Gastrocnemius medialis (tissue), 4 donors: ENCODE data around the gene CRK.

Experiments
- POLR2A ChIP-seq, 2 donors: fragments of 450-650 bp; IDR thresholded peaks; one replicate each; pipeline ENCODE4 v1.6.1; 2017; ENCODE audit warnings: antibody characterized with exemption in 2 of 2, mild to moderate bottlenecking in 2 of 2, moderate library complexity in 2 of 2
- TF ChIP-seq, protein P1 (sequence below), 5 experiments: fragments of 450-650 bp in 3 of 5; fragments of 200-600 bp in 2 of 5; sonication (generic) in 2 of 5; IDR thresholded peaks in 4 of 5; conservative IDR thresholded peaks in 1 of 5; 1 replicate in 4 of 5; 2 replicates in 1 of 5; pipeline ENCODE4 v1.5.1; 2016 to 2019; ENCODE audit warnings: antibody characterized with exemption in 5 of 5, mild to moderate bottlenecking in 3 of 5, moderate library complexity in 3 of 5

DNA sequence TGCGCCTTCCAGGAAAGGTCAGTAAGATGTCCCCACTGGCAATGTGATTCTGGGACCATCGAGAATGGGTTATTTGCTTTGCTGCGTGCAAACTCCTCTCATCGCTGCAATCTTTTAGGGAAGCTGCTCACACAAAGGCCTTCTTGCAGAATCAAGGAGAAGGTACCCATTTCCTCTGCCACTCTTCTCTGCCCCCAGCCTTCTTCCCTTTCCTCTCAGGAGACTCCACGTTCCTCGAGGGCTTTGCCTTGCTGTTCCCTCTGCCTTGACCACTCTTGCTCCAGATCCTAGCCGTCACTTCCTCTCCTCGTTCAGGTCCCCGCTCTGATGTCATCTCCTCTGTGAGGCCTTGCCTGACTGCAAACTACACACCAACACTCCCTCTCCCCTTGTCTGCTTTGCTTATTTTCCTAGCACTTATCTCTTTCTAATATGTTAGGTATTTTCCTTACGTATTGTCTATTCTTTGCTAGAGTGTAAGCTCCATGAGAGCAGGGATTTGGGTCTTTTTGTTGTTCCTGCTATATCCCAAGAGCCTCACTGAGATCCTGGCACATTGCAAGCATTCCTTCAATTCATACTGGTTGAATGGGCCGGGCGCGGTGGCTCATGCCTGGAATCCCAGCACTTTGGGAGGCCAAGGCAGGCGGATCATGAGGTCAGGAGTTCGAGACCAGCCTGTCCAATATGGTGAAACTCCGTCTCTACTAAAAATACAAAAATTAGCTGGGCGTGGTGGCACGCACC lies 5.3 kb upstream of the CRK start:
- TF ChIP-seq, protein P1, sequence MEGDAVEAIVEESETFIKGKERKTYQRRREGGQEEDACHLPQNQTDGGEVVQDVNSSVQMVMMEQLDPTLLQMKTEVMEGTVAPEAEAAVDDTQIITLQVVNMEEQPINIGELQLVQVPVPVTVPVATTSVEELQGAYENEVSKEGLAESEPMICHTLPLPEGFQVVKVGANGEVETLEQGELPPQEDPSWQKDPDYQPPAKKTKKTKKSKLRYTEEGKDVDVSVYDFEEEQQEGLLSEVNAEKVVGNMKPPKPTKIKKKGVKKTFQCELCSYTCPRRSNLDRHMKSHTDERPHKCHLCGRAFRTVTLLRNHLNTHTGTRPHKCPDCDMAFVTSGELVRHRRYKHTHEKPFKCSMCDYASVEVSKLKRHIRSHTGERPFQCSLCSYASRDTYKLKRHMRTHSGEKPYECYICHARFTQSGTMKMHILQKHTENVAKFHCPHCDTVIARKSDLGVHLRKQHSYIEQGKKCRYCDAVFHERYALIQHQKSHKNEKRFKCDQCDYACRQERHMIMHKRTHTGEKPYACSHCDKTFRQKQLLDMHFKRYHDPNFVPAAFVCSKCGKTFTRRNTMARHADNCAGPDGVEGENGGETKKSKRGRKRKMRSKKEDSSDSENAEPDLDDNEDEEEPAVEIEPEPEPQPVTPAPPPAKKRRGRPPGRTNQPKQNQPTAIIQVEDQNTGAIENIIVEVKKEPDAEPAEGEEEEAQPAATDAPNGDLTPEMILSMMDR (IDR thresholded peaks at IDR 0.05 in 4 of 5, conservative IDR thresholded peaks at IDR 0.05 in 1 of 5): no peak
- no peak for TF ChIP-seq POLR2A (IDR thresholded peaks at IDR 0.05)
